Uterus (tissue), 4 donors: ENCODE measurements around the gene DOCK1. TPM values are rescaled to one million over a fixed set of nuclear protein-coding genes. Genes with fewer than 3 reads are reported as not detected.

Experiments
- DNase-seq, 2 donors: peaks; one replicate each; pipeline ENCODE4 v3.0.0-alpha.2; 2019 to 2020
- H3K27ac ChIP-seq, 2 donors: fragments of 200-600 bp; sonication (generic); 1 replicate in 1 of 2; 2 replicates in 1 of 2; pipeline ENCODE4 v1.5.1; 2016 to 2018
- H3K27me3 ChIP-seq, 2 donors: fragments of 200-600 bp; sonication (generic); one replicate each; pipeline ENCODE4 v1.5.1; 2018 to 2019; ENCODE audit warnings: control low read depth in 1 of 2
- H3K36me3 ChIP-seq, 2 donors: fragments of 200-600 bp; sonication (generic); one replicate each; pipeline ENCODE4 v1.5.1; 2019; ENCODE audit warnings: control low read depth in 1 of 2
- H3K4me1 ChIP-seq, 2 donors: fragments of 200-600 bp; sonication (generic); one replicate each; pipeline ENCODE4 v1.5.1; 2018 to 2019; ENCODE audit warnings: control low read depth in 1 of 2
- H3K4me3 ChIP-seq, 2 donors: fragments of 200-600 bp; sonication (generic); 1 replicate in 1 of 2; 2 replicates in 1 of 2; pipeline ENCODE4 v1.5.1; 2018 to 2019; ENCODE audit warnings: mild to moderate bottlenecking in 1 of 2
- H3K9me3 ChIP-seq, 2 donors: fragments of 200-600 bp; sonication (generic); one replicate each; pipeline ENCODE4 v1.5.1; 2019; ENCODE audit warnings: control low read depth in 1 of 2
- POLR2A ChIP-seq, 2 donors: fragments of 450-650 bp; IDR thresholded peaks; one replicate each; pipeline ENCODE4 v1.6.1; 2016; ENCODE audit warnings: antibody characterized with exemption in 2 of 2, mild to moderate bottlenecking in 1 of 2, moderate library complexity in 1 of 2
- intact Hi-C: fragments of 100-400 bp; cut with DNase I; formaldehyde crosslinking; loops from one replicate; pipeline ENCODE4 v1.15.1; 2023; ENCODE audit warnings: low total_unique reads
- total RNA-seq, 4 donors: library from RNA; depleted of rRNA in 3 of 4; stranded (reverse); fragments of >200 nt in 3 of 4; gene quantifications; one replicate each; pipeline versions ENCODE4 v1.1.0 to v1.2.4, GENCODE V29; 2014 to 2023
- TF ChIP-seq, protein P1 (sequence below), 4 experiments: fragments of 200-600 bp in 2 of 4; fragments of 450-650 bp in 2 of 4; sonication (generic) in 2 of 4; IDR thresholded peaks; one replicate each; pipeline ENCODE4 v1.5.1; 2016 to 2019; ENCODE audit warnings: antibody characterized with exemption in 4 of 4, mild to moderate bottlenecking in 2 of 4, moderate library complexity in 1 of 4
- donor health status: DM: yes; HTN: yes; CAD: no.

Gene DOCK1
- total RNA-seq: 100 to 1,000 TPM in 1 of 4 donors, 10 to 100 TPM in 3; 15.6 to 130 (median 65.0) TPM

- H3K9me3 ChIP-seq: no peaks in the 10 kb centered on the region
- H3K4me3 ChIP-seq: peak within 1 kb of the TSS; percentile 60 to 96
- H3K4me1 ChIP-seq: peaks cover 0 to 8% of the 10 kb centered on the region in 2 donors
- H3K27ac ChIP-seq: peak within 1 kb of the TSS; percentile 79 to 86
- H3K27me3 ChIP-seq: no peaks in the 10 kb centered on the region
- peak; percentile 56 to 63 for DNase-seq
- TF ChIP-seq POLR2A (IDR thresholded peaks at IDR 0.05): peak in 1 of 2 donors; percentile 42
- TF ChIP-seq, protein P1, sequence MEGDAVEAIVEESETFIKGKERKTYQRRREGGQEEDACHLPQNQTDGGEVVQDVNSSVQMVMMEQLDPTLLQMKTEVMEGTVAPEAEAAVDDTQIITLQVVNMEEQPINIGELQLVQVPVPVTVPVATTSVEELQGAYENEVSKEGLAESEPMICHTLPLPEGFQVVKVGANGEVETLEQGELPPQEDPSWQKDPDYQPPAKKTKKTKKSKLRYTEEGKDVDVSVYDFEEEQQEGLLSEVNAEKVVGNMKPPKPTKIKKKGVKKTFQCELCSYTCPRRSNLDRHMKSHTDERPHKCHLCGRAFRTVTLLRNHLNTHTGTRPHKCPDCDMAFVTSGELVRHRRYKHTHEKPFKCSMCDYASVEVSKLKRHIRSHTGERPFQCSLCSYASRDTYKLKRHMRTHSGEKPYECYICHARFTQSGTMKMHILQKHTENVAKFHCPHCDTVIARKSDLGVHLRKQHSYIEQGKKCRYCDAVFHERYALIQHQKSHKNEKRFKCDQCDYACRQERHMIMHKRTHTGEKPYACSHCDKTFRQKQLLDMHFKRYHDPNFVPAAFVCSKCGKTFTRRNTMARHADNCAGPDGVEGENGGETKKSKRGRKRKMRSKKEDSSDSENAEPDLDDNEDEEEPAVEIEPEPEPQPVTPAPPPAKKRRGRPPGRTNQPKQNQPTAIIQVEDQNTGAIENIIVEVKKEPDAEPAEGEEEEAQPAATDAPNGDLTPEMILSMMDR (IDR thresholded peaks at IDR 0.05): no peak
- intact Hi-C loops: no loop called here
- H3K36me3 ChIP-seq: no peaks in the 10 kb centered on the region
Observed at GRCh38 chr10:126904818-126905701, at the start of gene DOCK1. Gene DOCK1, plus strand, starts transcription at chr10:126905428. Its CDS starts 90 bp downstream, at chr10:126905518.

GRCh38 chr10:126857178-126857806 is 47.9 kb upstream of the DOCK1 start:
- Histone ChIP-seq H3K9me3 (no peaks in the 10 kb centered on the region), H3K27me3 (no peaks in the 10 kb centered on the region), H3K4me3 (no peak overlapping the region), H3K27ac (no peak overlapping the region), H3K4me1 (no peaks in the 10 kb centered on the region), H3K36me3 (no peaks in the 10 kb centered on the region)
- no peak for TF ChIP-seq POLR2A (IDR thresholded peaks at IDR 0.05)
- TF ChIP-seq, protein P1 (IDR thresholded peaks at IDR 0.05): no peak
- intact Hi-C loops: no loop called here
- DNase-seq: no peak

GRCh38 chr10:126867567-126868365 is 37.5 kb upstream of the DOCK1 start:
- no peak for DNase-seq
- Histone ChIP-seq H3K4me1 (no peaks in the 10 kb centered on the region), H3K27me3 (no peaks in the 10 kb centered on the region), H3K4me3 (no peak overlapping the region), H3K27ac (no peak overlapping the region), H3K9me3 (no peaks in the 10 kb centered on the region), H3K36me3 (no peaks in the 10 kb centered on the region)
- TF ChIP-seq, protein P1 (IDR thresholded peaks at IDR 0.05): no peak
- TF ChIP-seq POLR2A (IDR thresholded peaks at IDR 0.05): no peak
- intact Hi-C loops: no loop called here

DNA sequence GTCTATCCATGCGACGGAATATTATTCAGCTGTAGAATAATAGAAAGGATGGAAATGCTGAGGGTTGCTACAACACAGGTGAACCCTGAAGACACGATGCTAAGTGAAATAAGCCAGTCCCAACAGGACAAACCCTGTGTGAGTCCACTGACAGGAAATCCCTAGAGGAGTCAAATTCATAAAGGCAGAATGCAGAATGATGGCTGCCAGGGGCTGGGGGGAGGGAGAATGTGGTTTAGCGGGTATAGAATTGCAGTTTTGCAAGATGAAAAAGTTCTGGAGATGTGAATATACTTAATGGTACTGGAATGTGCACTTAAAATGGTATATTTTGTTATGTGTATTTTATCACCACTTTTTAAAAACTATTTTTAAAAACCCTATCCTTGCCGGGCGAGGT is 36.9 kb upstream of the DOCK1 start:
- DNase-seq: no peak
- no peaks in the 10 kb centered on the region for H3K4me1 ChIP-seq
- H3K27ac ChIP-seq: no peak overlapping the region
- no peak for TF ChIP-seq POLR2A (IDR thresholded peaks at IDR 0.05)
- TF ChIP-seq, protein P1 (IDR thresholded peaks at IDR 0.05): no peak
- intact Hi-C loops: no loop called here
- no peaks in the 10 kb centered on the region for H3K9me3 ChIP-seq
- no peaks in the 10 kb centered on the region for H3K27me3 ChIP-seq
- H3K36me3 ChIP-seq: no peaks in the 10 kb centered on the region
- no peak overlapping the region for H3K4me3 ChIP-seq
